Measurements from ENCODE around the gene PPP1R36.

DNA sequence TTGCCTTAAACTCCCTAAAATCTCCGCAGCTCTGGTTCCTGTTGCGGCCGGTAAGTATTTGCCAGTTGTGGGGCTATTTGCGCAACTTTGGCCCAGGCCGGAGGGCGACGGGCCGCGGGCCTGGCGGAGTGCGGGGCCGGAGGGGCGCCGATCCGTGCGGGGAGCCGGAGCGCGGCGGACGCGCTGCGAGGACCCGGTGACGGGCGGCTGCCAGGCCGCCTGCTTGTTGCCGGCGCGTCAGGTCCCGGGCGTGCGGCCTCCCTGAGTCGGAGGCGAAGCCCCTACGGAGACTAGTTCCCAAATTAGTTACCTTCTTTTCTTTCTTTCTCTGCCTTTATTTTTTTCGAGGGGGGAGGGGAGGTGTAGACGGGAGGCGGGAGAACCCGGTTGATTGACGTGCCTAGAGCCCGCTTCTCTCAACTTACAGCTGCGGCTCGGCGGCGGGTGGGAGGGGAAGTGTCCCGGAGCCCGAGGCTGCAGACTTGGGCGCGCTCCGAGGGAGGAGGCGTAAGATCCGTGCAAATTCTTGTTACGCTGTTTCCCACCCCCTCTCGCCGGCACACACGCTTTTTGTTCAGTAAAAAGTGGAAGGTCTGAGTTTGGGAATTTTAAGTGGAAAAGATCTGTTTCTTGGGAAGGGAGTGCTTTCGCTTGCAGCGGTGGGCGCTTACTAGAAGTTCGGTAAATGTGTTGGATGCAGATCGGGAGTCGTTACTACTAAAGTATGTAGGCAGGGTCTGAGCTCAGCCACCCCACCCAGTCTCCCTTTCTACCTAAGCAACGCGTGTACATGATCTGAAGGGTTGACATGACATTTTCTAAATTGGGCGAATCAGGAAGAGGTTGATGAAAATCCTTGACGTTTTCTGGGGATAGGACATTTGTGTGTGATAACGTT lies 44.6 kb upstream of the PPP1R36 start:
- TF ChIP-seq CTCF (IDR thresholded peaks at IDR 0.05) (no peak), POLR2A (IDR thresholded peaks at IDR 0.05) (no peak)
